ENCODE data around the gene TECR.

DNA sequence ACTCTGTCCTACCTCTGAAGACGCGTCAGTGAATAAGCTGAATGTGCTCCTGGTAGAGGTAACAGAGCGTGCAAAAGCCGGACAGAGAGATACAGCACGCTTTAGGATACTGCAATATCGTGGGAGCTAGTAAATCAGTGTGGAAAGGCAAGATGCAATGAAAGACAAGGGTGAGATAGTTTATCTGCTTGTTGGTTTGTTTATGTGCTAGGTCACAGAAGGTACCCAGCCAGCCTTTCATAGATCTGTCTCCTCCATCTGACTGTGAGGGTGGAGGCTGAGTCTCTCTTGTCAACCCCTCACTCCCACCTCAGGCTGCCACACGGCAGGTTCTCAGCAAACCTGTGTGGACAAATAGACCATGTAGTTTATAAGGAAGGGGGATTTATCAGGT lies 32.6 kb upstream of the TECR start:
- TF ChIP-seq, protein P1, sequence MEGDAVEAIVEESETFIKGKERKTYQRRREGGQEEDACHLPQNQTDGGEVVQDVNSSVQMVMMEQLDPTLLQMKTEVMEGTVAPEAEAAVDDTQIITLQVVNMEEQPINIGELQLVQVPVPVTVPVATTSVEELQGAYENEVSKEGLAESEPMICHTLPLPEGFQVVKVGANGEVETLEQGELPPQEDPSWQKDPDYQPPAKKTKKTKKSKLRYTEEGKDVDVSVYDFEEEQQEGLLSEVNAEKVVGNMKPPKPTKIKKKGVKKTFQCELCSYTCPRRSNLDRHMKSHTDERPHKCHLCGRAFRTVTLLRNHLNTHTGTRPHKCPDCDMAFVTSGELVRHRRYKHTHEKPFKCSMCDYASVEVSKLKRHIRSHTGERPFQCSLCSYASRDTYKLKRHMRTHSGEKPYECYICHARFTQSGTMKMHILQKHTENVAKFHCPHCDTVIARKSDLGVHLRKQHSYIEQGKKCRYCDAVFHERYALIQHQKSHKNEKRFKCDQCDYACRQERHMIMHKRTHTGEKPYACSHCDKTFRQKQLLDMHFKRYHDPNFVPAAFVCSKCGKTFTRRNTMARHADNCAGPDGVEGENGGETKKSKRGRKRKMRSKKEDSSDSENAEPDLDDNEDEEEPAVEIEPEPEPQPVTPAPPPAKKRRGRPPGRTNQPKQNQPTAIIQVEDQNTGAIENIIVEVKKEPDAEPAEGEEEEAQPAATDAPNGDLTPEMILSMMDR (IDR thresholded peaks at IDR 0.05; ENCODE audit: low read length): no peak
- TF ChIP-seq EZH2 (optimal IDR thresholded peaks at IDR 0.05; ENCODE audit: low read depth, low read length): no peak

All from MM.1S (cell line).